BJ (cell line): ENCODE results near the gene GUCD1. TPM values are rescaled to one million over a fixed set of nuclear protein-coding genes. Genes with fewer than 3 reads are reported as not detected.

Experiments used
- CTCF ChIA-PET: fragments of 350-600 bp; formaldehyde crosslinking; extraction: SDS; loops from one replicate; lab custom pipeline; 2021; ENCODE audit warnings: antibody characterized with exemption, inconsistent platforms; lab: Yijun Ruan, JAX
- POLR2A ChIA-PET: fragments of 300-600 bp; sonication (Branson Sonifier 250); formaldehyde crosslinking; extraction: SDS; loops from one replicate; lab custom pipeline; 2021; ENCODE audit warnings: antibody characterized with exemption; lab: Charles Lee
- DNase-seq: peaks from one replicate; pipeline ENCODE4 v3.0.0-alpha.2; 2011; ENCODE audit warnings: low read depth
- H3K27me3 ChIP-seq: 2 replicates; pipeline ENCODE4 v1.6.0; 2011; ENCODE audit warnings: low read length; ENCODE audit not compliant: control insufficient read depth, insufficient read depth
- H3K36me3 ChIP-seq: 2 replicates; pipeline ENCODE4 v1.5.1; 2011; ENCODE audit warnings: low read length; ENCODE audit not compliant: control insufficient read depth, insufficient read depth
- H3K4me3 ChIP-seq: 2 replicates; pipeline ENCODE4 v1.5.1; 2011; ENCODE audit warnings: low read depth, mild to moderate bottlenecking, control low read depth, low read length
- CTCF ChIP-seq: IDR thresholded peaks from 2 replicates; pipeline ENCODE4 v1.5.1; 2011; ENCODE audit warnings: low read depth, mild to moderate bottlenecking, control low read depth, inconsistent platforms, low read length, moderate library complexity; ENCODE audit not compliant: insufficient read depth
- polyA plus RNA-seq: library from polyadenylated mRNA; depleted of rRNA; stranded (reverse); fragments of >200 nt; gene quantifications from 2 replicates; pipeline ENCODE4 v1.2.3, GENCODE V29; 2011

Gene GUCD1
- polyA plus RNA-seq, 1 experiment: 131 TPM

DNA sequence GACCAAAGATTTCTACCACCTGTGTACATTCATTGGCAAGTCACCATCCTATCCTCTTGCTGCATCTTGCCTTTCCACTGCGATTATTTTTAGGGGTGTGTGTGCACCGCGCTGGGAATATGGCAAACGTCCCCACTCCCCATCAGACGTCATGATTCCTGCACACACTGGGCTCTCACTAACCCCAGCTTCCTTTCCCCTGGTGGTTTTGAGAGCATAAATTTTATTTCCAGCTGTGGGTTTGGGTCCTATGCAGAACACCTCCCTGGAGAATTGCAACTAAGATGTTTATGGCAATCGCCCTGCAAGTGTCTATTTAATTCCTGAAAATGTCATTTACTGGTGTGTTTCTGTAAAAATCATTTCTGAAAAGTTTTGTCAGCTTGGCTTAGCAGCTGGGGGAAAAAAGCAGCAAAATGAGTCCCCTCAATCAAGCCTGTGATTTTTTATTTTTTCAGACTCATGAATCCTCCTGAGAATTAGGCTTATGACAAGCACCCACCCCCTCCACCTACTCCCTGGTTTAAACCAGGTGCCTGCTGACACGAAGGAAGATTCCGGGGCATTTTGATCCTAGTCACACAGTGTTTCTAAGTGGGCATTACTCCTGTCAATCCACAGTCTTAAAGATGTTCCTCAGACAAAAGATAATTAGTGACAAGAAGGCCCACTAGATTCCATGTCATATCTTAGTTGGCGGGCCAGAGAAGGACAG is 36.0 kb downstream of the GUCD1 start:
- CTCF ChIA-PET: interaction anchor here (1.0 to 1.2 kb wide), 2 partner anchors 98 to 330 kb away, joined by 3 read pairs; no protein-coding TSS in a partner anchor
- TF ChIP-seq CTCF: no peak
- no peak for DNase-seq
- POLR2A ChIA-PET: no interaction called here
- no peak overlapping the region for H3K4me3 ChIP-seq
- peaks cover 6% of the 10 kb centered on the region for H3K27me3 ChIP-seq
- no peaks in the 10 kb centered on the region for H3K36me3 ChIP-seq

- CTCF ChIA-PET: interaction anchor here (1.0 to 1.2 kb wide), 3 partner anchors 14 to 329 kb away, joined by 3 to 4 read pairs (median 3); no protein-coding TSS in a partner anchor
- Histone ChIP-seq H3K36me3 (no peaks in the 10 kb centered on the region), H3K27me3 (peaks cover 7% of the 10 kb centered on the region), H3K4me3 (no peak overlapping the region)
- no peak for TF ChIP-seq CTCF
- no peak for DNase-seq
- POLR2A ChIA-PET: no interaction called here
Measured at GRCh38 chr22:24518228-24518627, 36.7 kb downstream of the GUCD1 start.

GRCh38 chr22:24517446-24517845 is 37.5 kb downstream of the GUCD1 start:
- Histone ChIP-seq H3K4me3 (no peak overlapping the region), H3K27me3 (peaks cover 8% of the 10 kb centered on the region), H3K36me3 (no peaks in the 10 kb centered on the region)
- CTCF ChIA-PET: interaction anchor here (0.7 to 1.1 kb wide), 2 partner anchors 9 to 13 kb away, joined by 4 read pairs; no protein-coding TSS in a partner anchor
- no peak for TF ChIP-seq CTCF
- POLR2A ChIA-PET: no interaction called here
- DNase-seq: no peak

DNA sequence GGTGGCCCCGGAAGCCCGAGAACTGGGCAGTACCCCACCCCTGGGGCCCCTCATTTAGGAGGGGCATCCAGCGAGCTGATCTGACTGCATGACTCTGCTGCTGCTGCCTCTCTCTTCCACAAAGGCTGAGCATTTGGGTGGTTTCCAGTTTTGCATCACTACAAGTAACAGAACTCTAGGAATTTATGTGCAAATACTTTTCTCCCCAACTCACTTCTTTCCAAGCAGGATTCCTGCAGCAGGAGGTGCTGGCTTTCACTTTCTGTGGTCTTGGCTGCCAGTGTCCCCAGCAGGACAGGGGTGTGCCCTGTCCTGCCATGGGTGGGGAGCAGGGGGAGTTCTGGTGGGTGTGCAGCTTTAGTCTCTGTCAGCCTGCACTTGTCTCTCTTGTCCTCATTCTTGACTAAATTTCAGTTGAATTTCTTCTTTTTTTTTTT is 38.6 kb downstream of the GUCD1 start:
- TF ChIP-seq CTCF: 0 out of 2 replicates have a peak, but pooled peaks have one; percentile 34
- peaks cover 10% of the 10 kb centered on the region for H3K27me3 ChIP-seq
- no peaks in the 10 kb centered on the region for H3K36me3 ChIP-seq
- no peak overlapping the region for H3K4me3 ChIP-seq
- peak; percentile 70 for DNase-seq
- ChIA-PET CTCF (interaction anchor here (1.5 kb wide), 1 partner anchor 10 kb away, joined by 4 read pairs; no protein-coding TSS in a partner anchor), POLR2A (no interaction called here)

DNA sequence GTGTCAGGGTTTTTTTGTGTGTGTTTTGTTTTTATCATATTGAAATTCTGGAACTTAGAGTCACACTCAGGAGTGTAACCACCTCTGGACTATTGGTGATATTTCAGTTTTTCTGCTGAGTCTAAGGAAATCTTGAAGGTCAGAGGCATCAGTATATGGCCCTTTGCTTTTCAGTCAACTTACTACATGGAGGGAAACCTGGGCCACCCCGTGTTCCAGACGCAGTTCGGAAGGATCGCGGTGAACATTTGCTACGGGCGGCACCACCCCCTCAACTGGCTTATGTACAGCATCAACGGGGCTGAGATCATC is 40.0 kb downstream of the GUCD1 start:
- POLR2A ChIA-PET: no interaction called here
- no peak for TF ChIP-seq CTCF
- H3K27me3 ChIP-seq: peaks cover 10% of the 10 kb centered on the region

More for the DNA sequence above, 40.0 kb downstream of the GUCD1 start:
- no peak overlapping the region for H3K4me3 ChIP-seq
- CTCF ChIA-PET: interaction anchor here (1.5 kb wide), 1 partner anchor 12 kb away, joined by 4 read pairs; no protein-coding TSS in a partner anchor
- DNase-seq: no peak
- H3K36me3 ChIP-seq: no peaks in the 10 kb centered on the region
